Nephron (organoid): ENCODE results near the gene OR56A1.

Experiments used
- H3K27ac Mint-ChIP-seq, 3 experiments: 2 replicates each; pipeline ENCODE4 v1.8.0; 2020; ENCODE audit warnings: mixed read lengths in 3 of 3, mild to moderate bottlenecking in 2 of 3, moderate library complexity in 1 of 3
- H3K27me3 Mint-ChIP-seq: 2 replicates; pipeline ENCODE4 v1.8.0; 2021; ENCODE audit warnings: low read depth, mild to moderate bottlenecking, moderate library complexity, mixed read lengths
- H3K36me3 Mint-ChIP-seq: 2 replicates; pipeline ENCODE4 v1.8.0; 2020; ENCODE audit warnings: low read depth, mixed read lengths
- H3K4me1 Mint-ChIP-seq: 2 replicates; pipeline ENCODE4 v1.8.0; 2020; ENCODE audit warnings: mixed read lengths
- H3K4me3 Mint-ChIP-seq, 3 experiments: 2 replicates each; pipeline ENCODE4 v1.8.0; 2020; ENCODE audit warnings: mild to moderate bottlenecking in 3 of 3, mixed read lengths in 3 of 3, moderate library complexity in 2 of 3
- H3K9me3 Mint-ChIP-seq: 2 replicates; pipeline ENCODE4 v1.8.0; 2020; ENCODE audit warnings: mixed read lengths
- TF ChIP-seq, protein P1 (sequence below), 3 experiments: fragments of 200-600 bp; sonication (generic); IDR thresholded peaks; one replicate each; pipeline ENCODE4 v1.5.0; 2021; ENCODE audit warnings: antibody characterized with exemption in 3 of 3; ENCODE audit not compliant: unreplicated experiment in 3 of 3

OR56A1 gene

DNA sequence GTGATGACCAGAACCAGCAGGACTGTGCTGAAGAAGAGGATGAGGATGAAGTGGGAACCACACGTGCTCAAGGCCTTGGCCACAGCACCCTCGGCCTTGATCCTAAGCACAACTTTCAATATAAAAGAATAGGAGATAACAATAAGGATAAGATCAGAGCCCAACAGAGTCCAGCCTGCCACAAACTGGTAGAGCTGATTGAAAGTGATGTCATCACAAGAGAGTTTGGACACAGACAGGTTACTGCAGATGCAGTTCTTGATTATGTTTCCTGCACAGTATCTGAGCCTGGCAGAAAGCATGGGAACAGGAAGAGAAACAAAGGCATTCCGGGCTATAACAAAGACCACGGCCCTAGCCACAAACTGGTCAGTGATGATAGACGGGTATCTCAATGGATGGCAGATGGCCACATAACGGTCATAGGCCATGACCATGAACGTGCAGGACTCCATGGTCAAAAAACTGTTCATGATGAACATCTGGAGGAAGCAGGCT lies 28.3 kb downstream of the OR56A1 start:
- H3K27me3 Mint-ChIP-seq, result no peaks in the 10 kb centered on the region
- TF ChIP-seq, protein P1, sequence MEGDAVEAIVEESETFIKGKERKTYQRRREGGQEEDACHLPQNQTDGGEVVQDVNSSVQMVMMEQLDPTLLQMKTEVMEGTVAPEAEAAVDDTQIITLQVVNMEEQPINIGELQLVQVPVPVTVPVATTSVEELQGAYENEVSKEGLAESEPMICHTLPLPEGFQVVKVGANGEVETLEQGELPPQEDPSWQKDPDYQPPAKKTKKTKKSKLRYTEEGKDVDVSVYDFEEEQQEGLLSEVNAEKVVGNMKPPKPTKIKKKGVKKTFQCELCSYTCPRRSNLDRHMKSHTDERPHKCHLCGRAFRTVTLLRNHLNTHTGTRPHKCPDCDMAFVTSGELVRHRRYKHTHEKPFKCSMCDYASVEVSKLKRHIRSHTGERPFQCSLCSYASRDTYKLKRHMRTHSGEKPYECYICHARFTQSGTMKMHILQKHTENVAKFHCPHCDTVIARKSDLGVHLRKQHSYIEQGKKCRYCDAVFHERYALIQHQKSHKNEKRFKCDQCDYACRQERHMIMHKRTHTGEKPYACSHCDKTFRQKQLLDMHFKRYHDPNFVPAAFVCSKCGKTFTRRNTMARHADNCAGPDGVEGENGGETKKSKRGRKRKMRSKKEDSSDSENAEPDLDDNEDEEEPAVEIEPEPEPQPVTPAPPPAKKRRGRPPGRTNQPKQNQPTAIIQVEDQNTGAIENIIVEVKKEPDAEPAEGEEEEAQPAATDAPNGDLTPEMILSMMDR (IDR thresholded peaks at IDR 0.05; ENCODE audit: unreplicated experiment in 3 of 3), result no peak
- no peak overlapping the region for H3K27ac Mint-ChIP-seq
- H3K36me3 Mint-ChIP-seq, result no peaks in the 10 kb centered on the region
- no peaks in the 10 kb centered on the region for H3K9me3 Mint-ChIP-seq
- H3K4me3 Mint-ChIP-seq, result no peak overlapping the region
- H3K4me1 Mint-ChIP-seq, result no peaks in the 10 kb centered on the region

DNA sequence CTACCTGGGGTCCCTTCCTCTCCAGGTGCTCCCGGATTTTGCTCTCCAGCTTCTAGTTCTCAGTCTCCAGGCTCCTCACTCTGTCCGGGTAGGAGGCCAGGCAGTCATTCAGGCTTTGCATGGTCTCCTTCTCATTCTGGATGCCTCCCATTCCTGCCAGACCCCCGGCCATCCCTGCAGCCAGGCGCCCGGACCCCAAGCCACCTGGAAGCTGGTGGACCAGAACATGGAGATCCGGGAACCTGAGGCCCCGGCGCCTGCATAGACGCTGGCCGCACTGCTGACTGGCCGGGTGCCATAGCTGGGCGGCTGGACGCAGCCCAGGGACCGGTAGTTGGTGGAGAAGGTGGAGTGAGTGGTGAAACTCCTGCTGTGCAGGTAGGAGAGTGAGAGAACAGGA lies 35.8 kb downstream of the OR56A1 start:
- H3K4me1 Mint-ChIP-seq, result no peaks in the 10 kb centered on the region
- H3K27me3 Mint-ChIP-seq, result peaks cover 5% of the 10 kb centered on the region
- H3K4me3 Mint-ChIP-seq, result no peak overlapping the region

DNA sequence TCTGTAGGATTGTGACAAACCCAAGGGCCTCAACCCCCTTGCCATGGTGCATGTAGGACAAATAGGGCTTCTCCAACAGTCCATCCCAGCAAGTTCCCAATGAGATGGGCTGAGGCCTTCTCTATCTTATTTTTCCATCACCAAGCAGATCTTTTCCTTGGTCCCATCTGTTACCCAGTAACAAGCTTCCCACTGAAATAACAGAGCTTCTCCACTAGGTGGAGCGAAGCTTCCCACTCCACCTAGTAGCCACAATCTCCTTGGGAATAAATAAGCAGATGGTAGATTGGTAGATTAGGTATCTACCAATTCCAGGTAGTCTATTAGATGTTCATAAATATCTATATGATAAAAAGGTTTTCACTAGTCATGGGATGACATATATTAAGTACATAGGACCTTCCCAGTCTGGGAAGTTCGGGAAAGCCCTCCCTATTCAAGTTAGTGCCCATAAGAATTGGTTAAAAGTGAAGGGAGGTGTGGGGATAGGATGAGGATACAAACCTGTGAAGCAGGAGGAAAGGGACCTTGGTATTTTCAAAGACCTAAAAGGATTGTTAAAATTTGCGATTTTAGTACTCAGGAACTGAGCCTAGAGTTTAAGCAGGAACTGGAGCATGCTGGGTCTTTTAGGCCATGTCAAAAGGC lies 37.8 kb downstream of the OR56A1 start:
- Mint-ChIP-seq H3K9me3 (no peaks in the 10 kb centered on the region), H3K4me3 (no peak overlapping the region), H3K27me3 (peaks cover 5% of the 10 kb centered on the region), H3K27ac (no peak overlapping the region), H3K4me1 (no peaks in the 10 kb centered on the region), H3K36me3 (no peaks in the 10 kb centered on the region)
- TF ChIP-seq, protein P1 (IDR thresholded peaks at IDR 0.05; ENCODE audit: unreplicated experiment in 3 of 3), result peak; percentile 48 to 54 (median 53)

More for the DNA sequence above, 35.8 kb downstream of the OR56A1 start:
- Mint-ChIP-seq H3K9me3 (no peaks in the 10 kb centered on the region), H3K36me3 (no peaks in the 10 kb centered on the region), H3K27ac (no peak overlapping the region)
- TF ChIP-seq, protein P1 (IDR thresholded peaks at IDR 0.05; ENCODE audit: unreplicated experiment in 3 of 3), result no peak

DNA sequence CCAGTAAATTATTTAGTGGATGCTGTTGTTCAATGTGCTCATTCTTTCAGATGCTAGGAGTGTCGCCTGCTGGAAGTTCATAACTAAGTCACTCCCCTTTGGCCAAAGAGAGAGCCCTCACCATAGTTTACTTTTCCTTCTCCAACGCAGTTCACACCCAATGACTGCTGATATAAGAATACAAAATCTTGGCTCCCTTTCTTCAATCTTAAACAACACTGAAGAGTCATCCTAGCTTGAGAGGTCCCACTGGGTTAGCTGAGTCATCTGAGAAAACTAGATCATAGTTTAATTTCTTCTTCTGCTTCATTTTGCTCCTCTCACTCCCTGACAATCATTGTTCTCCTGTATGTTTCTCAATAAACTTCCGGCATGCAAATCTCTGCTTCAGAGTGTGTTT lies 38.4 kb downstream of the OR56A1 start:
- no peaks in the 10 kb centered on the region for H3K4me1 Mint-ChIP-seq
- TF ChIP-seq, protein P1 (IDR thresholded peaks at IDR 0.05; ENCODE audit: unreplicated experiment in 3 of 3), result no peak
- peaks cover 5% of the 10 kb centered on the region for H3K27me3 Mint-ChIP-seq
- no peak overlapping the region for H3K27ac Mint-ChIP-seq
- H3K36me3 Mint-ChIP-seq, result no peaks in the 10 kb centered on the region
- H3K9me3 Mint-ChIP-seq, result no peaks in the 10 kb centered on the region
- H3K4me3 Mint-ChIP-seq, result no peak overlapping the region

DNA sequence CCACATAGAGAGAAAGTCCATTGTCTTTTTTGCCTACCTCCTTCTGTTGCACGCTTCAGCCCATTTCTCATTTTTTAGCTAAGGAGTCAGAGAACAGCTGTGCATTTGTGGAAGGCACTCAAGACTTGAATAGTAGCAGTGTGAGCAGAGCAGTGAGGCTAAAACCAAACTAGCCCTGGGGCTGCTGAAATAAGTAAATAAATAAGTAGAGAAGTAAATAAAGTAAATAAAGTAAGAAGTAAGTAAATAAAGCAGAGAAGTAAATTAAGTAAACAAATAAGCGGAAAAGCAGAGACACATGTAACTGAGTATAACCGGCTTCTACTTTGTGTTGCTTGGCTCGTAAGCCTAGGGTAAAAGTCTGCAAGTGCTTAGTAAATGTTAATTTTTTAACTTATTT lies 41.4 kb downstream of the OR56A1 start:
- no peaks in the 10 kb centered on the region for H3K4me1 Mint-ChIP-seq
- no peak overlapping the region for H3K4me3 Mint-ChIP-seq
- H3K27ac Mint-ChIP-seq, result no peak overlapping the region
- H3K9me3 Mint-ChIP-seq, result no peaks in the 10 kb centered on the region
- no peaks in the 10 kb centered on the region for H3K36me3 Mint-ChIP-seq
- peaks cover 5% of the 10 kb centered on the region for H3K27me3 Mint-ChIP-seq
- TF ChIP-seq, protein P1 (IDR thresholded peaks at IDR 0.05; ENCODE audit: unreplicated experiment in 3 of 3), result no peak

DNA sequence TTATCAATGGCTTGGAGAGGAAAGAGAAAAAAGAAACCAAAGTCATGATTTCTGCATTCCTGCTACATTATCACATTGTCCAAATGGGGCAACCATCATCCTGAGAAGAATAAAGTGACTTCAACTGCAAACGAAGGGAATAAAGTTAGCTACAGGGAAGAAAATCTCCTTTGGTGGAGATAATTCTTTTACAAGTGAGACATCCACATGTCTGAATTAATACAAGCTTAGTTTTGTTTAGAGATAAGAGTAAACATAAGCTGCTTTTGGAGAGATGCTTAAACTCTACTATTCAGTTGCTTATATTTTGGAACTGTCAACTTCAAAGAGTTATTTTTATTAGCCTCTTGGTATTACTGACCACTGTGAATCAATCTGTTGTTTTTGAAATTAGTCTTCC lies 43.7 kb downstream of the OR56A1 start, which contains the start of gene OR52L1:
Gene OR52L1, minus strand, starts transcription at position 101 of the 400 bp plus-strand sequence. Its CDS starts 55 bp downstream, at position 46.
- H3K36me3 Mint-ChIP-seq, result no peaks in the 10 kb centered on the region
- no peak within 1 kb of the TSS for H3K27ac Mint-ChIP-seq
- H3K4me1 Mint-ChIP-seq, result no peaks in the 10 kb centered on the region
- H3K27me3 Mint-ChIP-seq, result peaks cover 5% of the 10 kb centered on the region
- no peak within 1 kb of the TSS for H3K4me3 Mint-ChIP-seq
- TF ChIP-seq, protein P1 (IDR thresholded peaks at IDR 0.05; ENCODE audit: unreplicated experiment in 3 of 3), result no peak
- H3K9me3 Mint-ChIP-seq, result no peaks in the 10 kb centered on the region
